Astrocyte of the hippocampus (primary cell): ENCODE data around the gene HRH3.
A peak's percentile ranks its signal among the peaks of the same experiment; 100 is the strongest.

ENCODE experiments used
- DNase-seq: peaks from one replicate; pipeline ENCODE4 v3.0.0; 2011; ENCODE audit warnings: low read depth, low spot score

Gene HRH3

GRCh38 chr20:62216636-62217566, 3.2 kb downstream of the HRH3 start:
- no peak for DNase-seq

- DNase-seq = no peak
Observed at GRCh38 chr20:62215991-62216635, 4.0 kb downstream of the HRH3 start.

DNA sequence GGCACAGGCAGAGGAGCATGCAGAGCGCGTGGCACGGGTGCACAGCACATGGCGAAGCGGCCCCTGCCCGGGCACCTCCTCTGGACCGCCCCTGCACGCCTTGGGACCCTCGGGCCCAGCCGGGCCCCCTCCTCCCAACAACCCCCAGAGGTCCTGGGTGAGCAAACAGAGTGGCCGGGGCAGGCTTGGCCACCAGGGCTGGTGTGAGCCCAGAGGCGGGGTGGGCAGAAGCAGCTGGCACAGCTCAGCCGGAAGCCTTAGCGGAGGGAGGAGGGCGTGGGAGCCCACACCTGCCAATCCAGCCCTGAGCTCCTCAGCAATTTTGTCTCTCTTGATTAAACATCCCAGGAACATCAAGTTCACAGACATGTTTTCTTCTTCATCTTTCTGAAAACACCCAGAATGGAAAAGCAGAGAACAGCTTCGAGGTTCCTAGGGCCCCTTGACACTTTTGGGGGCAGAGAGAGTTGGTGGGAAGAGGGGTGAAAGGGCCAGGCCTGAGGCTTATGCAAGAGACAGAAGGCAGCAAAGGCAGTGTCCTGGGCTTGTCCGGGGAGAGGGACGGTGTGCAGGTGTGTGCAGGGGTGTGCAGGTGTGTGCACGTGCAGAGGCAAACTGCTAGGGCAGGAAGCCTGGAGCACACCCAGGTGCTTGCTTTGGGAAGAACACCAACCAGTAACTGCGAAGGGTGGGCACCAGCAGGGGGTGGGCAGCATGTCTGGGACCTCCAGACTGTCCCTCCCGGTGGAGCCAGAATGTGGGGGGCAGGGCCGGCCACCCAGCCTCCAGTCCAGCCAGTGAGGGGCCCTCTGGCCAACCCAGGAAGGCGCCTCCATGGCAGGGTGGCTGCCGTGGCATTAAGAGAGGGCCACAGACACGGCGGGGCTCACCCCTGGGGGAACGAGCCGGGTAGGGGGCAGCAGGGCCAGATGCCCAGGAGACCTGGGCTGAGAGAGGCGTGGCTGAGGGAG, 4.8 kb downstream of the HRH3 start:
- DNase-seq = no peak

GRCh38 chr20:62214067-62214466, 6.0 kb downstream of the HRH3 start:
- DNase-seq = no peak

DNA sequence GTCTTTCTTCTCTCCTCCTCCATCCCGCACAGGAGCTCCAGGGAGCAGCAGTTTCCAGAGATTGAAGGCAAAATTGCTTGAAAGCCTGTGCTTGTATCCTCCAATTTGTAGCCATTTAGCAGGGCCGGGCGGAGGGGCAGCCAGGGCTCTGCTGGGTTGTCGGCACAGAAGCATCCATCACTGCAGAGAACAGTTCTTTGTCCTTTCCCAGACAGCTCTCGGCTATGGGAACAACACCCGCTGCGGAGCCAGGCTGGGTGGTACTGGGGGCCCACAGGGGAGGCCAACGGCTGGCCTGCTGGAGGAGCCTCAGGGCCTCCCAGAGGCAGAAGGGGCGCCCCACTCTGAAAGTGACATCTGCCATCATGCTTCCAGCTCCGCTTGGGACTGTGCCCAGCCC, 7.8 kb downstream of the HRH3 start:
- no peak for DNase-seq

DNA sequence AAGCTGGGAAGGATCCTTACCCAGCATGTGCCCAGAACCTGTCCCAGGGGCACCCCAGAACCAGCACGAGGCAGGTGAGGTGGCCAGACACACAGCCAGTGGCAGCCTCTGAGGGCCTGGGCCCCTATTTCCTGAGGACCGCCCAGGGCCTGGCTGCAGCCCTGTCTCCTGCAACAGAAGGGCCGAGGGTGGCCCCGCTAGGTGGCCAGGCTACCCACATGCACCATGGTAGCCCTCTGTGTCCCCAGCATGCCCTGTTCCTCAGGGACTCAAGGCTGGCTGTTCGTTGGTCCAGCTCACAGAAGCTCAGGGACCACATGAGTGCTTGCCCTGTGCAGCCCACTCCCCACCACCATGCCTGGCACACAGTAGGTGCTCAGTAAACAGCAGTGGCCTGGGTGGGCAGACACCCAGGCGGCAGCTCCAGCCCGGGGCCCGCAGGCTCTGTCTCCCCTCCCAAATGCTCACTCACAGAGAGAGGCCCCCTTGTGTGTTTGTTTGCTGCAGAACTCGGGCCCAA, 8.2 kb downstream of the HRH3 start:
- no peak for DNase-seq

DNA sequence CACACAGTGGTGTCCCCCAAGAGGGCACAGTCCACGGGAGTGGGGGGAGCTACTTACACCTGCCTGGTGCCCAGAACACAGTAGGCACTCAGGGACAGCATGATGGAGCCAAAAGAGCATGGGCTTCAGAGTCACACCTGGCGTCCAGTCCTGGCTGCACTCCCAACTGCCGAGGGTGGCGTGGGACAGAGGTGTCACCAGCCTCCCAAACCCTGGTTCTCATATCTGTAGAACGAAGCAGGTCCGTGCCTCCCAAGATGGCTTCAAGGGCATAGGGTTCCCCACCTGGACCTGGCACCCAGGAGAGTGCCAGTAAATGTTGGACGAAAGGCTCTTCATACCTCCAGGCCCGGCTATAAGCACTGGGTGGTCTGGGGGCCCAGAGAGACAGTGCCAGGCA, 8.9 kb downstream of the HRH3 start:
- DNase-seq = no peak

DNA sequence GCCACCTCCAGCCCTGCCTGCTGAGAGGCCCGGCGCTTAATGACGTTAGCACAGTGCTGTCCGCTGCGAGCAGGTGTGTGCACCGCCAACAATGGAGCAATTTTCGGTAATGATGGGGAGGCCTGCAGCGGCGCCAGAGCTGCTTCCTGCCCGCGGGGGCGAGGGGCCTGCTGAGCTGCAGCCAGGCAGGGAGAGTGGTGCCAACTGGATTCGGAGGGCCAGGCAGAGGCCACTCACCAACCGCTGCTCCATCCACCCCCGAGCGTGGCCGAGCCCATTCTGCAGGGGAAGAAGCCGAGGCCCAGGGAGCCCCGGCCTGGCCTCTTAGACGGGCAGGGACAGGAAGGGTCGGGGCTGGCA, 9.6 kb downstream of the HRH3 start:
- no peak for DNase-seq

- no peak for DNase-seq
Observed at GRCh38 chr20:62209850-62210495, 10.1 kb downstream of the HRH3 start.

GRCh38 chr20:62208795-62209755, 11.0 kb downstream of the HRH3 start:
- DNase-seq = peak; percentile 14

DNA sequence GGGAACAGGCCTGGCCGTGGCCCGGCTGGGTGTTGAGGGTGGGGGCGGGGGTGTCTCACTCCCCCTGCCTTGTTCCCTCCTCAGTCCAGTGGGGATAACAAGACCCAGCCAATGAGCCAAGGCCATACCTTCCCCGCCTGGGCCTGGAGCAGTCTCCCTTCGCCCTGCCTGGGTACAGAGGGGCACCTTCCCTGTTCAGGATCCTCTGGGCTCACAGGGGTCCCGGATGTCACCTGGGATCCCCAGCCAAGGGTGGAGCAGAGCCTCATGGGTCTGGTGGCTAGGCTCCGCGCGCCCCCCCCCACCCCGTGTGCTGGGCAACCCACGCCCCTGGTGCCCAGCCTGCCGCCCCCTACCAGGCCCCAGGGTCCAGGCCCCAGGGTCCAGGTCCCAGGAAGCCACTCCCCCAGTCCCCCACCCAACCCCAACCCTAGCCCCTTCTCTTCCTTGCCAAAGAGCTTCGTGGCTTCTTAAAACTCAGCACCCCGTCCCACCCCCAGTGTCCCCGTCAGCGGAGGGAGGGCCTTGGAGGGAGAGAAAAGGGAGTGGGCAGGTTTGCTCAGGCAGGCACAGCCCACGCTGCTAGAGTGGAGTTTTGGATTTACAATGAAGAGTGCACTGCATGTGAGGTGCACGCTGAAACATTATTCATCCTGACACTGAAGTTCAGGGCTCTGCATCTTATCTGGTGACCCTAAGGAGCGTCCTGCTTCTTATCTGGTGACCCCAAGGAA, 11.8 kb downstream of the HRH3 start:
- no peak for DNase-seq

DNA sequence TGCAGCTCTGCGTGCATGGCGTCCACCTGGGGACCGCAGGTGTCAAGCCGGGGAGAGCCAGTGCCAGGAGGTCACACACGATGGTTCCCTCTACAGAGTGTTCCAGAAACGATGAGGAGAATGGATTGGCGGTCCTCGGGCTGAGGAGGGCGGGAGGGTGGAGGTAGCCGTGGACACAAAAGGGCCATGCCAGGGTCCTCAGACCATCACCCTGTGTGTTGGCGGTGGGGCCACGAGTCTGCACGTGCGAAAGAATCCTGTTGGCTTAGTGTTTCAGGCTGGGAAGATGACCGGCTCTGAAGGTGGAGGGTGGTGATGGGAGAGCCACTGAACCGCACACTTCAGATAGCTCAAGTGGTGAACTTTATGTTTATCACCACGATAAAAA, 13.7 kb downstream of the HRH3 start:
- no peak for DNase-seq

DNA sequence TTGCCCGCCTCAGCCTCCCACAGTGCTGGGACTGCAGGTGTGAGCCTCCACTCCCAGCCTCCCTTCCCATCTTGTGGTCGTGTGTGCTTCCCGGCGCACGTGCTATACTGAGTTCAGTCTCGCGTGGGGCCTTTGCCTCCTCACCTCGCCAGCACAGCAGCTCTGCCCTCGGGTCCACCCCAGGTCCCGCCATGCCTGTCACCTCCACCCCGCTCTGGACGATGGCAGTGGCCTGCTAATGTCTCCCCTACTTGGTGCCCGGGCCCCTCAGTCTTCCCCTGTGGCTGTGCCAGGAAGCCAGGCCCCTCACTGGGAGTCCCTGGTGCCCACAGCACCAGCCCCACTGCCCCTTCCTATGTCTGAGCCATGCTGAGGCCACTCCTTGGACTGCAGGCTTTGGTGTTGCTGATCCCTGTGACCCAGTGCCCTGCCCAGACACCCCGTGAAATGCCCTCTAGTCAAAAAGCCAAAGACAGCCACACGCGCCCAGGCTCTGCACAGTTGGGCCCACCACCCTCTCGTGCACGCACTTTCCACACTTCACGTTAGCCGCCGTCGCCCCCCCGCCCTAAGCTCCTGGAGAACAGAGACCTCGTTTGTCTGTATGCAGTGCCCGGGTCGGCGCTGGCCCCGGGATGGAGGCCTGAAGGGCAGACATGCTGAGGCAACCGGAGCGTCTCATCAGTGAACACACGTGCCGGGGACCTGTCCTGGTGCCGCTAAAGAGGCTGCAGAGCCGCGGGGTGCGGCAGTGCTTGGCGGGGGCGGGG, 14.3 kb downstream of the HRH3 start:
- DNase-seq = no peak

- no peak for DNase-seq
Observed at GRCh38 chr20:62203378-62204030, 16.6 kb downstream of the HRH3 start.

DNA sequence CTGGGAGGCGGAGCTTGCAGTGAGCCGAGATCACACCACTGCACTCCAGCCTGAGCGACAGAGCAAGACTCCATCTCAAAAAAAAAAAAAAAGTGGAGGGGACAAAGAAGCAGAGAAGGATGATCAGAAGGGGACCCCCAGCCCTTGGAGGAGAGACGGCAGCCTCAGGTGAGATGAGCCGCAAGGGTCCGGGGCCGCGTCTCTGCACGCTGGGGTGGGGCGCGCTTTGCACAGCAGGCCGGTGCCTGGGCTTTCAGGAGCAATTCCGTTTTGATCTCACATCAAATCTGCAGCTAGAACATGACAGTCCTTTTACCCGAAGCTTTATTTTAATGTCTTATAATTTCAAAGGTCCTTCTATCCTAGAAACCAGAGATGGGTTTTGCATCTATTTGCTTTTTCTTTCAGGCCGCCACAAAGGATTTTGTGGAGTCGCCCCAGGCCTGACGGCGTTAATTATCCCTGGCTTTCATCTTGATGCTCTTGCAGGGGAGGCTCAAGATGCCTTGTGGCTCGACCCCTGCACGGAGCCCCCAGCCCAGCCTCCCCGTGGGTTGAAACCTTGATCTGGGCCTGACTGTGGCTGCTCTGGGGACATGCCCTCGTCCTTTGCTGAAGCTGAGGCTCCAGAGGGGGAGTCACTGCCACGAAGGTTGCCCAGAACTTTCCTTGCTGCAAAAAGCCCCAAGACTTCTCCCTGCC, 17.3 kb downstream of the HRH3 start:
- no peak for DNase-seq

DNA sequence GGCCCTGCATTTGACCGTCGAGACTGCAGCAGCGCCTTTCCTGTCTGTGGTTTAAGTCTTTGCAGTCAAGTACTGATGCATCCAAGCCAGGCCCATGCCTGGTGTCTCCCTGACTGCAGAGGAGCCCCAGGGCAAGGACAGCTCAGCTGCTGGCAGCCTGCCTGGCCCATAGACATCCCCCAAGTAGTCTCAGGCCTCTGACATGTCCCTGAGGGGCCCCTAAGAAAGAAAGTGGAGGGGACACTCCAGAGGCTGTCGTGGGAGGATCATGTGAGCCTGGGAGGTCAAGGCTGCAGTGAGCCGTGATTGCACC, 18.0 kb downstream of the HRH3 start:
- no peak for DNase-seq

GRCh38 chr20:62201173-62202082, 18.6 kb downstream of the HRH3 start:
- no peak for DNase-seq
